Activated naive CD8-positive, alpha-beta T cell treated with anti-CD3 and anti-CD28 coated beads, Interleukin-2, amount 50 U/mL, for 16 hours (primary cell): ENCODE results near the gene TRIM66.

Experiments
- DNase-seq: peaks from one replicate; pipeline ENCODE4 v3.0.0-alpha.2; 2020; ENCODE audit warnings: low read depth, low spot score

The TRIM66 gene

DNA sequence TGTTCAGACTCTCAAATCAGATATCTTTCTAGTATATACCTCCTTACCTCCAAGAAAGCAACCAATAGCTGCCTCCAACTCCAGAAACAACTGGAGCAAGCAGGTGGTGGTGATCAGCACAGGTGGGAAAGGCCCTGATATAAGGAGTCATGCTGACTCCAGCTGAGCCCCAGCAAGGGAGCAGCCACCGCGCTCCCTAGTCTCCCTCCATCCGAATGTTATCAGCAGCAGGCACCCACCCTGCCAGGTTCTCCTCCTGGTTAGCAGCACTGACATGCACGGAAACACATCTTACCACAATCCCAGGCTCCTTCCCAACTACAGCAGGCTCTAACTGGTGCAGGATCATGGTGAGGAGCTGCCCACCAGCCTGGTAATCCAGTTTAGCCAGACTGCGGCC is 69.9 kb downstream of the TRIM66 start:
- DNase-seq, result no peak

DNA sequence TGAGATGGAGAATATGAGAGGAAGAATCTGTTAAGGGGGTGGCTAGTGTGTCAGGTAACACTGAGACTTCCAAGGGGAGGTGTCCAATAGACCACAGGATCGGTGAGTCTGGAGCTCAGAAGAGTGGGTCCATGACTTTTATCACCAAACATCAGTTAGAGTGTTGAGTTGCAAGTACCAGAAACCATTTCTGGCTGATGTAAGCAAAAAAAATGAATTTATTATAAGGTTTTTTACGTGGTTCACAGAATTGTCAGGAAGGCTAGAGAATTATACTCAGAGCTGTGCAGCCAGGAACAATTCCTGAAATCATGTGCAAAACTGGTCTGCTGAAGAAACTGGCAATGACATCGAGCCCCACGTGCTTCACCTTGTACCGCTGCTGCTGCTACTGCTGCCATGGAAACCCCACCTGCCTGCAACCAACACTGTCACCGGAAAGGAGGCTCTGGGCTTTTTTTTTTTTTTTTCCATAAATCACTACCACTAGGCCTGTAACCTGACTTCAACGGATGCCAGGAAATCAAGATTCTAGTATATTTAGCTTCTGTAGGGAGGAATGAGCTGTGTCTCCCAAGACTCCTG is 71.8 kb downstream of the TRIM66 start:
- DNase-seq, result no peak

DNA sequence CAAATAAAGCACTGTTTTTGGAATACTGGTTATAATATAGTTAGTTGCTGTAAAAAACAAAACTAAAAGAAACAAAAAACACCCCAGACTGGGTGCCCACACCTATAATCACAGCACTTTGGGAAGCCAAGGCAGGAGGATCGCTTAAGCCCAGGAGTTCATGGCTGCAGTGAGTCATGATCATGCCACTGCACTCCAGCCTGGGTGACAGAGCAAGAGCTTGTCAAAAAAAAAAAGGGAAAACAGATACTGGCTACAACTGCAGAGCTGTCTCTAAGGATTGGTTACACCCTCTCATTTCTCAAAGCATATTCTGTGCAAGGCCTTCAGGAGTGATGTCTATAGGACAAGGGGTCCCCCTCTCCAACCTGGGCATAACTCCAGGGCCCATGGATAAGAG is 73.8 kb downstream of the TRIM66 start:
- DNase-seq, result no peak

DNA sequence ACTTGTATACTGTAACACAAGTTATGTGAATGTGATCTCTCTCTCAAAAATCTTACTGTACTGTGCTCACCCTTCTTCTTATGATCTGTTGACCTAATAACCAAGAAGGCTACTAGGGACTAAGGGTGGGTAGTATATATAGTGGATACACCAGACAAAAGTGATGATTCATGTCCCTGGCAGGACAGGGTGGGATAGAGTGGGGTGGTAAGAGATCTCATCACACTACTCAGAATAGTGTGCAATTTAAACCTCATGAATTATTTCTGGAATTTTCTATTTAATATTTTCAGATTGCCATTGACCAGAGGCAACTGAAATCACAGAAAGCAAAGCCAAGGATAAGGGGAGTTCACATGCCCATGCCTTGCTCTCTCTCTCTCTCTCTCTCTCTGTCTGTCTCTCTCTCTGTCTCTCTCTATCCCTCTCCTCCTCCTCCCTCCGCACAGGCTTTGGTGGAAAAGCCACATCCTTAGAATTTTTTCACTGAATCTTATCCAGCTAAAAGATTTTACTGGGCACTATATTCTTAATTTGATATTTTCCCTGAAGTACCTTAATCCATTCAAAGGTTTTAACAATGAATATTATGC is 76.4 kb downstream of the TRIM66 start:
- no peak for DNase-seq

DNA sequence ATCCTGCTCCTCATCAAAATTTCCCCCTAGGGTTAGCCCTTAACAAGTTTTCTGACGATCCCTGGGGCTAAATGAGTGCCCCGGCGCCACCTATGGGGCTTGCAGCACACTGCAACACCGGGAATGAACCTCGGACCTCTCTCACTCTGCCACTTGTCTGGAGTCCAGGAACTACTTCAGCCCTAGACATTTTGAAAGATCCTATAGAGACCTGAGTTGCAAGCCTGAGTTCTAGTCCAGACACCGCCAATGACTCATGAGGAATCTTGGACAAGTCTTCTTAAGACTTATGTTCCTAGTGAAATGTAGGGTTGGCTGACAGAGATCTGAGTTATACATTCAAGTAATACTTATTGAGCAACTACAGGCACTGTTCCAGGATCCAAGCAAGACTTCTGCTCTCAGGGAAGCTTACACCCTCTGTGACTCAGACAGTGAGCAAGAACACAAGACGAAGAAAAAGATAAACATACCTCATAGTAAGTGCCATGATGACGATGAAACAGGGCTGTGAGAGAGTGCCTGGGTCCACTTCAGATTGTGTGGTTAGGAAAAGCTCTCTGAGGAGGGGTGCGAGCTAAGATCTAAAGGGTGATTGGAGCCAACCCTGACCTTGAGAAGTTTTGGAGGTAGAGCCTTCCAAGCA is 78.3 kb downstream of the TRIM66 start:
- no peak for DNase-seq

DNA sequence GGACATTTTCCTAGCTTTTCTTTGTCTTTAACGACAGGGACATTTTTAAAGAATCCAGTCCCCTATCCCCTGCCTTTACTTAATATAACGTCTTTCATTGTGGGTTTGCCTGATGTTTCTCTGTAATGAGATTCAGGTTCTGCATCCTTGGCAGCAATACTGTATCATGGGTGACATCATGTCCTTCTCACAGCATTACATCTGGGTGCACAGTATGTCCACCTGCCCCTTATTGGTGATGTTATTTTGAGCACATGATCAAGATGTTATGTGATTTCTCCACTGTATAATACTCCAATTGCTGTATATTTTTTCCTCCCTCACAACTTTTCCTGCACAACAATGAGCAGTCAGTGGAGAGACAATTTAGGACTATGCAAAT is 78.8 kb downstream of the TRIM66 start:
- no peak for DNase-seq

DNA sequence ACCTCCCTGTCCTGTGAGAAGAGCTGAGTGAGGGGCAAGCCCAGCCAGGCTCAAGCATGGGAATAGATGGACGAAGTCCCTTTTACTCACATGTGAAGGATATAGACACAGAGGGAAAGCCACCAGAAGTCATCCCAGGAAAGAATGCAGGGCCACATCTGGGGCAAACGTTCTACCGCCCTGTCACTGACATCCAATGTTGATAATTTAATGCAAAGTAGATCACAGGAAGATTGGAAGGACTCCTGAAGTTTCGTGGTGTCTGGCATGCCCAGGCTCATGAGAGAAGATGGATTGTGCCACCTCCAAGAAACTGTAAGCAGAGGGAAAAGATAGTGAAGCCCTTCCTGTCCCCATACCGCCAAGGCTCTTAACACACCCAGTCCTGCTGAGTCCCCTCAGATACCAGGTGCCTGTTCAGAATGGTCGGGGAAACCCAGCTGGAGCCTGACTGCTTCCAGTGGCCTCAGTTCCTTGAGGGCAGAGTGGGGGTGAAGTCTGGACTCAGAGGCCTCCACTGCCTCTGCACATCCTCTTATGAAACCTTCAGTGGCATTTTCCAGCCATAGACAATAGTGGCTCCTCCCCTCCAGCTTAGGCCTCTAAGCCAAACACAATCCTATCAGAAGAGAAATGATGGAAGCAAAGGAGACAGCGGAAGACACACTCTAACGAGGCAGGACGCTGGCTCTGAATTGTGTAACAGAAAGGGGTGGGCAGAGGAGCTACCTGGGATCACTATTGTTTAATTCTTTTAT is 80.9 kb downstream of the TRIM66 start:
- no peak for DNase-seq

DNA sequence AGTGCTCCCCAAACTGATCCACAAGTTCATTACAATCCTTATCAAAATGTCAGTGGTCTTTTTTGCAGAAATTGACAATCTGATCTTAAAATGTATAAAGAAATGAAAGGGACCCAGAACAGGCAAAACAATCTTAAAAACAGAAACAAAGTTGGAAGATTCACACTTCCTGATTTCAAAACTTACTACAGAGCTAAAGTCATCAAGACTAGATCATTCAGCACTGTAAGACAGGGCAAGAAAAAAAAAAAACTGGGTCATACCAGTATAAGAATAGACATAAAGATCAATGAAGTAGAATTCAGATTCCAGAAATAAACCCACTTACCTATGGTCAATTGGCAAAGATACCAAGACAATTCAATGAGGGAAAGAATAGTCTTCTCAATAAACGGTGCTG is 84.0 kb downstream of the TRIM66 start:
- no peak for DNase-seq

DNA sequence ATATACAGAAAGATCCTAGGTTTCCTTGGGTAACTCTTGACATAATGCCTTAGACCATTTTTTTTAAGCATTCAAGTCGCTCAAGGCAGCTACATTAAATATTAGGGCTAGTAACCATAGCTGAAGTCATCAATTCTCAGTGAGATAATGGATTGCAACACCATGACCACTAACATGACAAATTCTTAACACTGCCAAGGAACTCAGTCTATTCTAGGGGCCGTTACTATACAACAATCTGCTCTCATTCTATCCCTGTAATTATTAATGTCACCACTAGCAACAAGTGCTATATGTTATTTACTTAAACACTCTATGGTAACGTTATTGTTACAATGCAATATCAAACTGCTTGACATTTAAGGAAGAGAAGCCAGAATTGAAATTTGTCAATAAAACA is 85.3 kb downstream of the TRIM66 start:
- no peak for DNase-seq

DNA sequence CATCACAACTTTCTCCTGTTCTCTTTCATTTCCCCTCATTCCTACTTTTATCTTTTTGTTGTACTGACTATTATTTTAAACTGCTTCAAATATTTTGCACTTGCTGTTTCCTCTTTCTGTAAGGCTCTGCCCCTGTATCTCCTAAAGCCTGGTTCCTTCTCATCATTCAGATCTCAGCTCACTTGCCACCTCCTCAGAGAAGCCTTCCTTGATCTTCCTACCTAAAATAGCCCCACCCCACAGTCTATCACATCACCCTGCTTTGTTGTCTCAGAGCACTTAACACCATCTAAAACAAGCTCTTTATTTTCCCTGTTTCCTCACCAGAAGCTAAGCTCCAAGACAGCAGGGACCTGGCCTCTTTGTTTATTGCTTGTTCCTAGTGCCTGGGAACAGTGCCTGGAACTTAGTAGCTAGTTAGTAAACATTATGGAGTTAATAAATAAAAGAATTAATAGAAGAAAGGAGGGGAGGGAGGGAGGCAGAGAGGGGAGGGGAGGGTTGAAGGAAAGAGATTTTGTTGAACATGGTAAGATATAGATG is 85.9 kb downstream of the TRIM66 start:
- DNase-seq, result no peak

DNA sequence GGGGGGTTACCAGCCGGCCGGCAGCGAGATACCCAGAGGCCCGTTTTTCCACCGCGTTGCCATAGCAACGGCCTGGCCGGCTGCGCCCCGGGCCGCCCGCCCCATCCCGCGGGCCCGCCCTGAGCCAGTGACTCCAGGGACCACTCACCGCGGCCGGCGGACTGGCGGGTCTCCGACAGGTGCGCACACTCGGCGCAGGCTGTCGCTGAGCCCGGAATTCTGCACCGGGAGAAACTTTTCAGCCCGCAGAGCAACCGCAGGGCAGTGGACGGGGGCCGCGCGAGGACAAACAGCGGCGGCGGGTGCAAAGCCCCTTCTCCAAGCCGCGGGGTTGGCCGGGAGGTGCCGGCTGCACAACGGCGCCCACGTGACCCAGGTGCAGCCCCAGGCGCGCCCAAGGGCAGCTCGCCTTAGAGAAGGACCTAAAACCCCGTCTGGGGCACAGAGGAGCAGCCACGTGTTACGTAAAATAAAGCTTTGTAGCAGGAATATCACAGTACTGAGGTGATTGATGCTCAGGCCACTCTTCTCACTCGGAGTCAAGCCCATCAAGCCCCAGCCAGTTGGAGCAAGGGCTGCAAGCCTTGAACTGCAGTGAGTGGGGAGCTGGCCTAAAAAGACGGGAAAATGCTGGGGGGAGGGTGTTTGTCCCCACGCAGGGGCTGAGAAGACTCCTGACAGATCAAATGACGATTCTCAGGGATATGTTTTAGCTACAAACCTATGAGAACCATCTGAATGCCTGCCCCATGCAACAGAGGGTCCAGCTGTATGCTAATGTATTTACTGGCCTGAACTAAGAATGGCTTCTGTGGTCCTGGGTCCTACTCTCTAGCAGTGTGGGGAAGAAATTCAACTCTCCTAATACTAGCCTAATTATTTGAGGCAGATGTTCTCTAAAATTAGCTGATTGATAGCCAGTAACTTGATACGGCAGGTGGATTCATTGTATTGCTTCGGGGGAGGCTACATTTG is 88.2 kb downstream of the TRIM66 start, which contains the start of gene STK33:
STK33 (minus strand) TSS at position 294 of the 975 bp plus-strand sequence. CDS start 119,323 bp downstream, outside the sequence.
- no peak for DNase-seq

DNA sequence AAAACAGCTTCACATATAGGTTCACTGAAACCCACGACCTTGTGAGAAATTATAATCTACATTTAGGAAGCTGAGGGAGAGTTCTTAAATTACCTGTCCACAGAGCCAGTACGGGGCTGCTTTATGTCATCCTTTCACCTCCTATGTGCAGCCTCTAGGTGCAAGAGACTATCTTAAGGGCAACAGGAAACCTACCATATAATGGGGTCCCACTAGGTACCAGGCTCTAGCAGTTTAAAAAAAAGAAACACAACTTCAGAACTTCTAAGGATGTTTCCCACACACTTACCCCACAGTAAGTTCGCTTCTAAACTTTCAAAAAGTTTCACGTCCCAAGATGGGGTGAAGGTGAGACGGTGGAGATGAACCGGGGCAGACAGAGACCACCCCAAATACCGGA is 89.0 kb downstream of the TRIM66 start:
- DNase-seq, result no peak

DNA sequence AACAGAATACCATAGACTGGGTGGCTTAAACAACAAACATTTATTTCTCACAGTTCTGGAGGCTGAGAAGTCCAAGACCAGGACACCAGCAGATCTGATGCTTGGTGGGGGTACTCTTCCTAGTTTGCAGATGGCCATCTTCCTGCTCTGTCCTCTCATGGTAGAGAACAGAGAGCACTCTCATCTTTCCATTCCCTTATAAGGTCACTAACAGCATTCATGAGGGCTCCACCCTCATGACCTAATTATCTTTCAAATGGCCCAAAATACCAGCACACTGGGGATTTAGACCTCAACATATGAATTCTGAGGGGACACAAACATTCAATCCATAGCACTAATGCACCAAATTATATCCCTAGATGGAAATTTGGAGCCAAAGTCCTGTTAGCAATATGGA is 94.5 kb downstream of the TRIM66 start:
- DNase-seq, result no peak

DNA sequence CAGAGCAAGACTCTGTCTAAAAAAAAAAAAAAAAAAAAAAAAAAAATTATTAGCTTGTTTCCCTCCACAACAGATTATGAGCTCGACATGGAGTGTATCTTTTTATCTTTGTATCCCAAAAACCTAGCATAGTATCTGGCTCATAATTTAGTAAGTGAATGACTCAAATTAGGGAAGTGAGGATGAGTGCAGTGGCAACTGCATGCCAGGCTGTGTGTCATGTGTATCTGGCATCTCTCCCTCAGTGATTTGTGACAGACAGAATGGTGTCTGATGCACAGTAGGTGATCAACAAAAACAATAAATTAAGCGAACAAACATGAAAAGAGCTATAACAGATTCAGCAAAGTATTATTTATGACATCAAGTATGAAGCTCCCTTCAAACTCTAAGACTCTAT is 95.7 kb downstream of the TRIM66 start:
- DNase-seq, result no peak

DNA sequence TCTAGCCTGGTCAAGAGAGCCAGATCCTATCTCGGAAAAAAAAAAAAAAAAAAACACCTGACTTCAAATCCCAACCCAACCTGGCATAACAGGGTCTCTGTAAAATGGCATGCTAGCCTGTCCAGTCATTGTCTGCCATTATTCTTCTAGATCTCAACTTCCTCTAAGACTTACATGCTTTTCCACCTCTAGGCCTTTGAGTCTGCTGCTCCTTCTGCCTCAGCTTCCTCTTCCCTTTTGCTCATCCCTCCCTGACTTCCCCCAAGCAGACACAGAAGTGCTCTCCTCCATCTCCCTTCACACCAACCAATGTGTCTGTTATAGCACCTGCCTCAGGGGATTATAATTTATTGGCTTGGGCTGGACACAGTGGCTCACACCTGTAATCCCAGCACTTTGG is 96.3 kb downstream of the TRIM66 start:
- no peak for DNase-seq

DNA sequence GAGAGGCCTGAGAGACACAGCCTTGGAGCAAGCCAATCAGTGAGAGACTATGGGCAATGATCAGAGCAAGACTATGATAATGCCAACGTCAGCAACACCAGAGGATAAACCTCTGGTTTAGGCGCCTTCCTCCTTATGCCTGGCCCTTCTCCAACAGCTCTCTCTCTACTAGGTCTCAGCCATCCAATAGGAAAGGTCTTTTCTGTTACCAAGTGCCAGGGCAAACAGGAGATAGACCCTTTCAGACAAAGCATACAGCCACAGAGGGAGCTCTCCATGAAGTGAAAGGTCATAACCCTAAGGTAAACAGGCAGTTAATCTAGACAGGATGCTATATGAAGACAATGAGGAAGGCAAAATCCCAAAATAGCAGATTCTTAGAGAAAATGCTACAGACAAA is 98.0 kb downstream of the TRIM66 start:
- no peak for DNase-seq

DNA sequence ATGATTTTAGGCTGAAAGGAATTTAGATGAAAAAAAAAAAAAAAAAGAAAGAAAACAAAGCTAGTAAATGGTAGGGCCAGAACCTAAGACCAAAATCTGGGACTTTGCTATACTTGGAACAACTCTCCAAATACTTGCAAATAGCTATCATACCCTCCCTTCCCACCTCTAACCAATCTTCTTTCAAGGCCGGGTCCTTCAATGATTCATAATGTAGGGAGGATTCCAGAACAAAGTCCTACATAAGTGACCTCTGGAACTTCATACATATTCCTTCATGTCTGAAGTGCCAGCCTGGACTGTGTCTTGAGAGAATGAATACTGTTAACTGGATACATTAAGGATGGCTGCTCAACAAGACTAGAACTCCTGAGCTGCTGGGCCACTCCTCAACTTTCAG is 98.4 kb downstream of the TRIM66 start:
- no peak for DNase-seq

DNA sequence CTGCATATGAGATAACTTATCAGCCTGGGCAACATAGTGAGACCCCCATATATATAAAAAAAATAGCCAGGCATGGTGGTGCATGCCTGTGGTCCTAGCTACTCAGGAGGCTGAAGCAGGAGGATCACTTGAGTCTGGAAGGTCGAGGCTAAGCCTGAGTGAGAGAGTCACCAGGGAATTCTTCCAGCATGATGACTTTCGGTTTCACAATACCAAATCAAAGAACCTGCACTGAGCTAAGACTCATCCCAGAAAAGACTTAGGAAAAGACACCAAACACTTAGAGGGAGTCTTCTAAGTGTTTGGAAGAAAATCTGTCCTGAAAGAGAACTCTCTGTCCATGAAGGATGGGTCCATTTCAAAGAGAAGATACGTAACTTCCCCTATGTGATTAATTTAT is 101.2 kb downstream of the TRIM66 start:
- no peak for DNase-seq

DNA sequence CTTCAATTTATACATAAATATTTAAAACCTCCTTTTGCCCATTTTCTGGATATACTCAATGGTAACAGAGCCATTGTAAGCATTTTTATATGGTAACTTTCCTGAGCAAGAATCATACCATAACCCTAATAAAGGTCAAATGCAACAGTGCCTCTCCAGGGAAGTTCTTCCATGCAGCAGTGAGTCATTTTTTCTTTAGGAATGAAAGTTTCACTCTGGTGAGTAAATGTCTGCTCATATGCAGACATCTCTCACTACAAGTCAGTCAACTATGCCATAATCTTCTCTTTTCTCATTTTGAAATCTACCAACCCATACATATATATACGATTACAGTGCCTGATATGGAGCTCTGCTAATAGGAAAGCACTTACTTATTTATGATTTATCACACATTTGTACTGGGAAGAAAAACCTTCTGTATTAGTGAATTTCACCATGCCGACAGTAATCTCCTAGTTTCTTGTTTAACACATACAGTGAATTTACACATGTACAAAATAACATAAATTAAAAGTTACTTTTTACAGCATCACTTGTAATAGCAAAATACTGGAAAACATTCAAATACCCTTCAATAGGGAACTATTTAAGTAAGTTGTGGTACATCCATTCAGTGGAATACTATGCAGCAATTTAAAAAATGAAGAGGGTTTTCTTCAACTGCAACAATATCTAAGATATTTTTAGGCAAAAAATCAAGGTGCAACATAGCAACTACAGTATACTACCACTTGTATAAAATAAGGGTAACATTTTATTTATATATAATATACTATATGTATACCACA is 104.5 kb downstream of the TRIM66 start:
- no peak for DNase-seq

DNA sequence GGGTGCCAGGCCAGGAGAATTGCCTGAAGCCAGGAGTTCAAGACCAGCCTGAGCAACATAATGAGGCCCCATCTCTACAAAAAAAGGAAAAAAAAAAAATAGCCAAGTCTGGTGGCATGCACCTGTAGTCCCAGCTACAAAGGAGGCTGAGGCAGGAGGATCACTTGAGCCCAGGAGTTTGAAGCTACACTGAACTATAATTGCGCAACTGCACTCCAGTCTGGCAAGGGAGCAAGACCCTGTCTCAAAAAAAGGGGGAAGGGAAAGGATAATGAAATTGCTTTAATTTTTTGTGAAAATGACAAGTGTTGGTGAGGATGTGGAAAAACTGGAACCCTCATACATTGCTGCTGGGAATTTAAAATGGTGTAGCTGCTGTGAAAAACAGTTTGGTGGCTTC is 107.7 kb downstream of the TRIM66 start:
- no peak for DNase-seq
